Measurements from ENCODE around the gene MYORG.

MYORG gene

DNA sequence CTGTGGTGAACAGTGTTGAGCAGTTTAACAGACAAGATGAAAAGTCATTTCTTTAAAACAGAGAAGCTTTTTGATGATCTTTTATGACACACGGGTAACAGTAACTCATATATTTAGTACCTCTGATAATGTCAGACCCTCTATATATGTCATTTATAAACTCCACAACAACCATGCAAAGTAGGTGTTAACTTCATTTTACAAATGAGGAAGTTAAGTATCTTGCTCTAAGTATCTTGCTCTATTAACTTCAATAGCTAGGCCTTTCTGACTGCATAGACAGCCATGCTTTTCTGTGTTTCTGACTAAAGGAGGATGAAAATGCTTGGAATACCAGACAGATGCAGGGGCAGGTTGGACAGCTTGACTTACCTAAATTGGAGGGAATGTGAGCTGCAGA, 45.5 kb downstream of the MYORG start:
- TF ChIP-seq ESRRG (CRISPR knock-in tag; IDR thresholded peaks at IDR 0.05) (no peak), ISL1 (CRISPR knock-in tag; IDR thresholded peaks at IDR 0.05) (no peak), CSDC2 (CRISPR knock-in tag; IDR thresholded peaks at IDR 0.05) (no peak), ZFP3 (CRISPR knock-in tag; IDR thresholded peaks at IDR 0.05) (no peak), TCF4 (CRISPR knock-in tag; IDR thresholded peaks at IDR 0.05; ENCODE audit: borderline replicate concordance) (no peak), ZNF565 (CRISPR knock-in tag; conservative IDR thresholded peaks at IDR 0.05; ENCODE audit: low read depth) (no peak)
- TF ChIP-seq, protein P1, sequence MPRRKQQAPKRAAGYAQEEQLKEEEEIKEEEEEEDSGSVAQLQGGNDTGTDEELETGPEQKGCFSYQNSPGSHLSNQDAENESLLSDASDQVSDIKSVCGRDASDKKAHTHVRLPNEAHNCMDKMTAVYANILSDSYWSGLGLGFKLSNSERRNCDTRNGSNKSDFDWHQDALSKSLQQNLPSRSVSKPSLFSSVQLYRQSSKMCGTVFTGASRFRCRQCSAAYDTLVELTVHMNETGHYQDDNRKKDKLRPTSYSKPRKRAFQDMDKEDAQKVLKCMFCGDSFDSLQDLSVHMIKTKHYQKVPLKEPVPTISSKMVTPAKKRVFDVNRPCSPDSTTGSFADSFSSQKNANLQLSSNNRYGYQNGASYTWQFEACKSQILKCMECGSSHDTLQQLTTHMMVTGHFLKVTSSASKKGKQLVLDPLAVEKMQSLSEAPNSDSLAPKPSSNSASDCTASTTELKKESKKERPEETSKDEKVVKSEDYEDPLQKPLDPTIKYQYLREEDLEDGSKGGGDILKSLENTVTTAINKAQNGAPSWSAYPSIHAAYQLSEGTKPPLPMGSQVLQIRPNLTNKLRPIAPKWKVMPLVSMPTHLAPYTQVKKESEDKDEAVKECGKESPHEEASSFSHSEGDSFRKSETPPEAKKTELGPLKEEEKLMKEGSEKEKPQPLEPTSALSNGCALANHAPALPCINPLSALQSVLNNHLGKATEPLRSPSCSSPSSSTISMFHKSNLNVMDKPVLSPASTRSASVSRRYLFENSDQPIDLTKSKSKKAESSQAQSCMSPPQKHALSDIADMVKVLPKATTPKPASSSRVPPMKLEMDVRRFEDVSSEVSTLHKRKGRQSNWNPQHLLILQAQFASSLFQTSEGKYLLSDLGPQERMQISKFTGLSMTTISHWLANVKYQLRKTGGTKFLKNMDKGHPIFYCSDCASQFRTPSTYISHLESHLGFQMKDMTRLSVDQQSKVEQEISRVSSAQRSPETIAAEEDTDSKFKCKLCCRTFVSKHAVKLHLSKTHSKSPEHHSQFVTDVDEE (CRISPR knock-in tag; IDR thresholded peaks at IDR 0.05) = no peak
- TF ChIP-seq, protein P2, sequence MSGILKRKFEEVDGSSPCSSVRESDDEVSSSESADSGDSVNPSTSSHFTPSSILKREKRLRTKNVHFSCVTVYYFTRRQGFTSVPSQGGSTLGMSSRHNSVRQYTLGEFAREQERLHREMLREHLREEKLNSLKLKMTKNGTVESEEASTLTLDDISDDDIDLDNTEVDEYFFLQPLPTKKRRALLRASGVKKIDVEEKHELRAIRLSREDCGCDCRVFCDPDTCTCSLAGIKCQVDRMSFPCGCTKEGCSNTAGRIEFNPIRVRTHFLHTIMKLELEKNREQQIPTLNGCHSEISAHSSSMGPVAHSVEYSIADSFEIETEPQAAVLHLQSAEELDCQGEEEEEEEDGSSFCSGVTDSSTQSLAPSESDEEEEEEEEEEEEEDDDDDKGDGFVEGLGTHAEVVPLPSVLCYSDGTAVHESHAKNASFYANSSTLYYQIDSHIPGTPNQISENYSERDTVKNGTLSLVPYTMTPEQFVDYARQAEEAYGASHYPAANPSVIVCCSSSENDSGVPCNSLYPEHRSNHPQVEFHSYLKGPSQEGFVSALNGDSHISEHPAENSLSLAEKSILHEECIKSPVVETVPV (CRISPR knock-in tag; IDR thresholded peaks at IDR 0.05) = no peak
- TF ChIP-seq, protein P3, sequence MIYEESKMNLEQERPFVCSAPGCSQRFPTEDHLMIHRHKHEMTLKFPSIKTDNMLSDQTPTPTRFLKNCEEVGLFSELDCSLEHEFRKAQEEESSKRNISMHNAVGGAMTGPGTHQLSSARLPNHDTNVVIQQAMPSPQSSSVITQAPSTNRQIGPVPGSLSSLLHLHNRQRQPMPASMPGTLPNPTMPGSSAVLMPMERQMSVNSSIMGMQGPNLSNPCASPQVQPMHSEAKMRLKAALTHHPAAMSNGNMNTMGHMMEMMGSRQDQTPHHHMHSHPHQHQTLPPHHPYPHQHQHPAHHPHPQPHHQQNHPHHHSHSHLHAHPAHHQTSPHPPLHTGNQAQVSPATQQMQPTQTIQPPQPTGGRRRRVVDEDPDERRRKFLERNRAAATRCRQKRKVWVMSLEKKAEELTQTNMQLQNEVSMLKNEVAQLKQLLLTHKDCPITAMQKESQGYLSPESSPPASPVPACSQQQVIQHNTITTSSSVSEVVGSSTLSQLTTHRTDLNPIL (CRISPR knock-in tag; IDR thresholded peaks at IDR 0.05; ENCODE audit: low read depth) = no peak
- ATAC-seq = no peak

DNA sequence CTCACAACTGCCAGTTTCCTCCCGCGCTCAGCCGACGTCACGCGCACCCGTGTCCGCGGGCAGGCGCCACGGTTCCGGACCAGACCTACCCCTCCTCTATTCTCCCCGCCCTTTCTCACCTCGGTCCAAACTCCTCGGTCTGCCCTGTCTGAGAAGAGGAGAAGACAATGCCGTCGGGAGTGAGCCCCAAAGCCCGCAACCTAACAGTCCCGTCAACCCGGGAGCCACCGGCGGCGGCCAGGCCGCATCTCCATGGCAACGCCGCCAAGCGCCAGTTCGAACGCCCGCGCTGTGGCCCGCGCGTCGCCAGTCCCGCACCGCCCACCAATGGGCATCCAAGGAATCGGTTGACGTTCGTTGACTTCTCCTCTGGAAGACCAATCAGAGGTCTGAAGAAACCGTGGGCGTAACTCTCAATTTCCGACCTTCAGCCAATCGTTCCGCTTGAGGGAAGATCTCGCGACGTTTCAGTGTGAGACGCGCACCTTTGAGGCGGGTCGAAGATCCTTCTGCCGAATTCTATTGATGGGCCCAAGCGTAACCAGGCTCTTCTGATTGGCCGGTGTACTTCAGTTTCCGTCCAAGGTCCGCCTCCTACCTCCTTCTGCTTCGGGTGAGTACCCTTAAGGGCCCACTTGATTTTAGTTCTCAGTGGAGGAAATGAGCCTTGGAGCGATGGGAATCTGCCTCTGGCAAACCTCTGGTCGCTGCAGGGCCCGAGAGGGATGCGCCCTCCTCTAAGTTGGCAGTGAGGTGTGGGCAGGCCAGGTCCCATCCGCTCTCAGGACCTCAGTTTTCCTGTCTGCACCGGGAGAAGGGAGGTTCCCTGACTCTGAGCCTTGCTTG, 47.5 kb downstream of the MYORG start, which contains the start of the genes KIF24 and NUDT2:
Gene KIF24 (minus strand): TSS at position 282 of the 846 bp plus-strand sequence. CDS start 17,922 bp downstream, outside the sequence.
Gene NUDT2 (plus strand): TSS at position 583 of the 846 bp plus-strand sequence. CDS start 9,471 bp downstream, outside the sequence.
- 0 out of 2 replicates have a peak, but pooled peaks have one; percentile 5 for TF ChIP-seq ZNF8 (CRISPR knock-in tag; IDR thresholded peaks at IDR 0.05)
- no peak for TF ChIP-seq ZNF70 (CRISPR knock-in tag; IDR thresholded peaks at IDR 0.05)

DNA sequence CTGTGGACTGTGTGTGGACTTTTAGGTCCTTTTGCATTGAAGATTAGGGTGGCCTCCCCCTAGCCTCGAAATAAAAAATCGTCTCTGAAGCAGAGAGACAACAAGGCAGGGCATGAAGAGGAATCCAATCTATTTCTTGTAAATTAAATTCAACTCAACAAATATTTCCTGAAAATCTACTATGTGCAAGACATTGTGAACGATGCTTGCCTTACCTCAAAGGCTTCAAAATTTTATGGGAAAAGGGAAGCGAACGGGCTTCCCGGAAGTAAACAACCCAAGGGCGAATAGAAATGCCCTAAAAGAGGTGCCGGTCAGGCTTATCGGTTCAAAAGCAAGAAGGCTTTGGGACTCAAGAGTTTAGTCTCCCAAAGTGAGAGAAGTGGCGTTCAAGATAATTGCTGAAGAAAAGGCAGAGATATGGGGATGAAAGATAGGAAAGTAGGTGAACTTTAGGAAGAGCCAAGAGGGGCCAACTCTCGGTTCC, 48.2 kb downstream of the MYORG start:
- TF ChIP-seq SNAI2 (CRISPR knock-in tag; IDR thresholded peaks at IDR 0.05) = no peak
- 0 out of 2 replicates have a peak, but pooled peaks have one; percentile 20 for TF ChIP-seq CSDC2 (CRISPR knock-in tag; IDR thresholded peaks at IDR 0.05)
- ATAC-seq = peak; percentile 5; the same call in 2 of the 3 replicates

More for the DNA sequence above, 47.5 kb downstream of the MYORG start, which contains the start of the genes KIF24 and NUDT2:
- ATAC-seq = peak; percentile 95

DNA sequence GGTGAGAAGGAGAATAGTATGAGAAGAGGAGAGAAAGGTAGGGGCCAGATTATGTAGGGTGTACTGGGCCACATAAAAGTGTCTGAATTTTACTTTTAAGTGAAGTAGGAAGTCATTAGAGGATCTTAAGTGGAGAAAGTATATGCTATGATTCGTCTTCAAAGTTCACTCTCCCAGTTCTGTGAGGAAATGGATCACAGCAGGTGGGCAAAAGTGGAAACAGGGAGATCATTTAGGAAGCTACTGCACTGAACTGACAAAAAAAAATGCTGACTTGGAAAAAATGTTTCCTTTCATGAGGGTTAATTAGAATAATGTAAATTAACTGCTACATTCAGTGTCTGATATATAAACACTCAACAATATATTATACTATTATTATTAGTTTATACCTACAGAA, 50.0 kb downstream of the MYORG start:
- ATAC-seq = no peak
- TF ChIP-seq ZNF70 (CRISPR knock-in tag; IDR thresholded peaks at IDR 0.05) (no peak), PPARA (CRISPR knock-in tag; IDR thresholded peaks at IDR 0.05; ENCODE audit: borderline replicate concordance) (no peak), ZC3H10 (CRISPR knock-in tag; IDR thresholded peaks at IDR 0.05) (no peak), ZFP3 (CRISPR knock-in tag; IDR thresholded peaks at IDR 0.05) (no peak), CSDC2 (CRISPR knock-in tag; IDR thresholded peaks at IDR 0.05) (no peak), SNAI2 (CRISPR knock-in tag; IDR thresholded peaks at IDR 0.05) (no peak), ZNF565 (CRISPR knock-in tag; conservative IDR thresholded peaks at IDR 0.05; ENCODE audit: low read depth) (no peak), ZNF8 (CRISPR knock-in tag; IDR thresholded peaks at IDR 0.05) (no peak), OSR1 (CRISPR knock-in tag; IDR thresholded peaks at IDR 0.05) (no peak), TCF4 (CRISPR knock-in tag; IDR thresholded peaks at IDR 0.05; ENCODE audit: borderline replicate concordance) (no peak), ARNTL (CRISPR knock-in tag; IDR thresholded peaks at IDR 0.05; ENCODE audit: borderline replicate concordance, low read depth) (no peak), RARB (CRISPR knock-in tag; IDR thresholded peaks at IDR 0.05) (no peak)
- TF ChIP-seq, protein P4, sequence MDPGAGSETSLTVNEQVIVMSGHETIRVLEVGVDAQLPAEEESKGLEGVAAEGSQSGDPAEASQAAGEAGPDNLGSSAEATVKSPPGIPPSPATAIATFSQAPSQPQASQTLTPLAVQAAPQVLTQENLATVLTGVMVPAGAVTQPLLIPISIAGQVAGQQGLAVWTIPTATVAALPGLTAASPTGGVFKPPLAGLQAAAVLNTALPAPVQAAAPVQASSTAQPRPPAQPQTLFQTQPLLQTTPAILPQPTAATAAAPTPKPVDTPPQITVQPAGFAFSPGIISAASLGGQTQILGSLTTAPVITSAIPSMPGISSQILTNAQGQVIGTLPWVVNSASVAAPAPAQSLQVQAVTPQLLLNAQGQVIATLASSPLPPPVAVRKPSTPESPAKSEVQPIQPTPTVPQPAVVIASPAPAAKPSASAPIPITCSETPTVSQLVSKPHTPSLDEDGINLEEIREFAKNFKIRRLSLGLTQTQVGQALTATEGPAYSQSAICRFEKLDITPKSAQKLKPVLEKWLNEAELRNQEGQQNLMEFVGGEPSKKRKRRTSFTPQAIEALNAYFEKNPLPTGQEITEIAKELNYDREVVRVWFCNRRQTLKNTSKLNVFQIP (CRISPR knock-in tag; IDR thresholded peaks at IDR 0.05; ENCODE audit: borderline replicate concordance, low read depth) = no peak
- TF ChIP-seq, protein P1 (CRISPR knock-in tag; IDR thresholded peaks at IDR 0.05) = no peak
- TF ChIP-seq, protein P2 (CRISPR knock-in tag; IDR thresholded peaks at IDR 0.05) = no peak
- TF ChIP-seq, protein P5, sequence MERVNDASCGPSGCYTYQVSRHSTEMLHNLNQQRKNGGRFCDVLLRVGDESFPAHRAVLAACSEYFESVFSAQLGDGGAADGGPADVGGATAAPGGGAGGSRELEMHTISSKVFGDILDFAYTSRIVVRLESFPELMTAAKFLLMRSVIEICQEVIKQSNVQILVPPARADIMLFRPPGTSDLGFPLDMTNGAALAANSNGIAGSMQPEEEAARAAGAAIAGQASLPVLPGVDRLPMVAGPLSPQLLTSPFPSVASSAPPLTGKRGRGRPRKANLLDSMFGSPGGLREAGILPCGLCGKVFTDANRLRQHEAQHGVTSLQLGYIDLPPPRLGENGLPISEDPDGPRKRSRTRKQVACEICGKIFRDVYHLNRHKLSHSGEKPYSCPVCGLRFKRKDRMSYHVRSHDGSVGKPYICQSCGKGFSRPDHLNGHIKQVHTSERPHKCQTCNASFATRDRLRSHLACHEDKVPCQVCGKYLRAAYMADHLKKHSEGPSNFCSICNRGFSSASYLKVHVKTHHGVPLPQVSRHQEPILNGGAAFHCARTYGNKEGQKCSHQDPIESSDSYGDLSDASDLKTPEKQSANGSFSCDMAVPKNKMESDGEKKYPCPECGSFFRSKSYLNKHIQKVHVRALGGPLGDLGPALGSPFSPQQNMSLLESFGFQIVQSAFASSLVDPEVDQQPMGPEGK (CRISPR knock-in tag; IDR thresholded peaks at IDR 0.05; ENCODE audit: borderline replicate concordance) = no peak
